ENCODE measurements around the gene ADH7.

DNA sequence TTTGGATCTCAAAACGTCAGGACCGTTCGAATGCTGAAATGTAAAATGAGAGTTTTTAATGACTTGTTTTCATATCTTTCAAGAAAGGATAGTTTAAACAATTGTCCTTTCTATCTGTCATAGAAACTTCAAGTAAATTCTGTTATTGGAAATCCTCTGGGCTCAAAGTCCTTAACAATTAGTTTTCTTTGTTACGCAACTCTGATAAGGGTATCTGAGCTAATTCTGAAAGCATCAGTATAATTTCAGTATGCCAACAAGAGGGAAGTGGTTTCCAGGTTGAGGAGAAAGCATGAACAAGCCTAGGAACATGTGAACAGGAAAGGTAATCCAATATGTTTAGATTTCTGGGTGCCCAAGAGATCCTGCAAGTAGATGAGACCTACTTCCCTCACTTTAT, 22.0 kb downstream of the ADH7 start:
- no peak for TF ChIP-seq CTCF (IDR thresholded peaks at IDR 0.05; ENCODE audit: low read depth, low read length)
- TF ChIP-seq EZH2phosphoT487 (IDR thresholded peaks at IDR 0.05; ENCODE audit: low read depth), result no peak

Data from OCI-LY3 (cell line).